H9 (cell line): Measurements from ENCODE around the gene IZUMO4. TPM values are rescaled to one million over a fixed set of nuclear protein-coding genes. Genes with fewer than 3 reads are reported as not detected.

Experiments
- DNase-seq: peaks from one replicate; pipeline ENCODE4 v3.0.0-alpha.2; 2017
- H2AFZ ChIP-seq: one replicate; pipeline ENCODE4 v1.6.1; 2013; ENCODE audit warnings: mild to moderate bottlenecking, low read length, control low read depth, moderate library complexity
- H2AK5ac ChIP-seq: 2 replicates; pipeline ENCODE4 v1.6.1; 2013; ENCODE audit warnings: low read length, control low read depth, mixed read lengths; ENCODE audit not compliant: insufficient read length
- H2BK120ac ChIP-seq: one replicate; pipeline ENCODE4 v1.6.1; 2013; ENCODE audit warnings: low read depth, mild to moderate bottlenecking, low read length, control low read depth, inconsistent platforms; ENCODE audit not compliant: poor library complexity, severe bottlenecking
- H2BK12ac ChIP-seq: 2 replicates; pipeline ENCODE4 v1.6.1; 2013; ENCODE audit warnings: low read length, control low read depth, mixed read lengths, low read depth; ENCODE audit not compliant: insufficient read length
- H2BK15ac ChIP-seq: 2 replicates; pipeline ENCODE4 v1.6.1; 2013; ENCODE audit warnings: low read depth, low read length, control low read depth
- H2BK20ac ChIP-seq: one replicate; pipeline ENCODE4 v1.6.1; 2013; ENCODE audit warnings: low read depth, mild to moderate bottlenecking, low read length, control low read depth, inconsistent platforms; ENCODE audit not compliant: poor library complexity, severe bottlenecking
- H2BK5ac ChIP-seq: 2 replicates; pipeline ENCODE4 v1.6.1; 2013; ENCODE audit warnings: low read length, control low read depth, mixed read lengths; ENCODE audit not compliant: insufficient read length
- H3K14ac ChIP-seq: 2 replicates; pipeline ENCODE4 v1.6.1; 2013; ENCODE audit warnings: low read length, control low read depth; ENCODE audit not compliant: insufficient read depth
- H3K18ac ChIP-seq: 2 replicates; pipeline ENCODE4 v1.6.1; 2013; ENCODE audit warnings: low read depth, mild to moderate bottlenecking, mixed read lengths, low read length, control low read depth; ENCODE audit not compliant: insufficient read length
- H3K23ac ChIP-seq: 2 replicates; pipeline ENCODE4 v1.6.1; 2013; ENCODE audit warnings: low read length, control low read depth, mixed read lengths, low read depth; ENCODE audit not compliant: insufficient read length
- H3K23me2 ChIP-seq: 2 replicates; pipeline ENCODE4 v1.6.1; 2013; ENCODE audit warnings: low read depth, mild to moderate bottlenecking, mixed read lengths, low read length, control low read depth; ENCODE audit not compliant: insufficient read length, poor library complexity, severe bottlenecking
- H3K27ac ChIP-seq: 2 replicates; pipeline ENCODE4 v1.5.1; 2013; ENCODE audit warnings: low read length, control low read depth, mixed read lengths, low read depth; ENCODE audit not compliant: insufficient read length
- H3K27me3 ChIP-seq: 2 replicates; pipeline ENCODE4 v1.6.1; 2013; ENCODE audit warnings: low read length, control low read depth, inconsistent platforms; ENCODE audit not compliant: insufficient read depth
- H3K4ac ChIP-seq: 2 replicates; pipeline ENCODE4 v1.6.1; 2013; ENCODE audit warnings: low read depth, mild to moderate bottlenecking, control low read depth, inconsistent platforms, low read length, moderate library complexity
- H3K4me1 ChIP-seq: 2 replicates; pipeline ENCODE4 v1.6.1; 2013; ENCODE audit warnings: low read length, control low read depth, inconsistent platforms; ENCODE audit not compliant: insufficient read depth
- H3K4me2 ChIP-seq: 2 replicates; pipeline ENCODE4 v1.6.1; 2013; ENCODE audit warnings: low read length, control low read depth, mixed read lengths; ENCODE audit not compliant: insufficient read length, insufficient read depth
- H3K56ac ChIP-seq: 2 replicates; pipeline ENCODE4 v1.6.1; 2013; ENCODE audit warnings: low read depth, mild to moderate bottlenecking, mixed read lengths, low read length, control low read depth; ENCODE audit not compliant: insufficient read length
- H3K79me1 ChIP-seq: 2 replicates; pipeline ENCODE4 v1.6.1; 2013; ENCODE audit warnings: low read depth, mild to moderate bottlenecking, moderate library complexity, low read length, control low read depth, inconsistent platforms; ENCODE audit not compliant: insufficient read depth, poor library complexity, severe bottlenecking
- H3K79me2 ChIP-seq: 2 replicates; pipeline ENCODE4 v1.6.1; 2013; ENCODE audit warnings: low read length, control low read depth, inconsistent platforms; ENCODE audit not compliant: insufficient read depth
- H3K9ac ChIP-seq: 2 replicates; pipeline ENCODE4 v1.6.1; 2013; ENCODE audit warnings: low read length, control low read depth, mixed read lengths; ENCODE audit not compliant: insufficient read length; ENCODE audit errors: extremely low read depth
- H3K9me3 ChIP-seq: one replicate; pipeline ENCODE4 v1.6.1; 2013; ENCODE audit warnings: low read depth, low read length, inconsistent platforms; ENCODE audit not compliant: control insufficient read depth
- H3T11ph ChIP-seq: one replicate; pipeline ENCODE4 v1.6.1; 2013; ENCODE audit warnings: mild to moderate bottlenecking, low read length, control low read depth, inconsistent platforms
- H4K20me1 ChIP-seq: one replicate; pipeline ENCODE4 v1.6.1; 2013; ENCODE audit not compliant: control insufficient read depth, insufficient read length, insufficient read depth
- H4K5ac ChIP-seq: 2 replicates; pipeline ENCODE4 v1.6.1; 2013; ENCODE audit warnings: low read depth, mild to moderate bottlenecking, mixed read lengths, low read length, control low read depth; ENCODE audit not compliant: insufficient read length
- H4K8ac ChIP-seq: replicated peaks from 2 replicates; pipeline ENCODE4 v1.6.1; 2013; ENCODE audit warnings: low read length, control low read depth, mixed read lengths, low read depth; ENCODE audit not compliant: insufficient read length
- H4K91ac ChIP-seq: 2 replicates; pipeline ENCODE4 v1.6.1; 2013; ENCODE audit warnings: low read depth, mild to moderate bottlenecking, moderate library complexity, mixed read lengths, low read length, control low read depth; ENCODE audit not compliant: insufficient read length
- H3K27ac Mint-ChIP-seq, 3 experiments: 2 replicates in 2 of 3; 3 replicates in 1 of 3; pipeline ENCODE4 v1.8.0; 2020 to 2021; ENCODE audit warnings: mixed read lengths in 3 of 3, mild to moderate bottlenecking in 1 of 3, moderate library complexity in 1 of 3
- H3K27me3 Mint-ChIP-seq: 2 replicates; pipeline ENCODE4 v1.8.0; 2021; ENCODE audit warnings: low read depth, mild to moderate bottlenecking, moderate library complexity, mixed read lengths
- H3K36me3 Mint-ChIP-seq, 3 experiments: 2 replicates in 2 of 3; 3 replicates in 1 of 3; pipeline ENCODE4 v1.8.0; 2020 to 2021; ENCODE audit warnings: low read depth in 3 of 3, mixed read lengths in 3 of 3; ENCODE audit not compliant: insufficient read depth in 1 of 3
- H3K4me1 Mint-ChIP-seq, 2 experiments: 2 replicates each; pipeline ENCODE4 v1.8.0; 2020; ENCODE audit warnings: mixed read lengths in 2 of 2
- H3K4me3 Mint-ChIP-seq, 2 experiments: 2 replicates in 1 of 2; 3 replicates in 1 of 2; pipeline ENCODE4 v1.8.0; 2020 to 2021; ENCODE audit warnings: mild to moderate bottlenecking in 2 of 2, mixed read lengths in 2 of 2, moderate library complexity in 1 of 2
- H3K9me3 Mint-ChIP-seq, 2 experiments: 2 replicates in 1 of 2; 3 replicates in 1 of 2; pipeline ENCODE4 v1.8.0; 2020; ENCODE audit warnings: mild to moderate bottlenecking in 2 of 2, mixed read lengths in 2 of 2, moderate library complexity in 1 of 2
- CTCF ChIP-seq: fragments of 200-600 bp; sonication (generic); conservative IDR thresholded peaks from 3 replicates; pipeline ENCODE4 v1.8.0; 2021; ENCODE audit warnings: antibody characterized with exemption, mild to moderate bottlenecking
- WGBS: extraction: QIAGEN DNeasy Blood & Tissue Kit; methylation state at CpG from one replicate; pipeline ENCODE4 v1.1.7; 2013; ENCODE audit warnings: missing lambda C conversion rate, low lambda C conversion rate, mixed read lengths; ENCODE audit not compliant: insufficient read length; ENCODE audit errors: extremely low coverage; 5-methylcytosine and 5-hydroxymethylcytosine counted together
- total RNA-seq: library from RNA; stranded (reverse); gene quantifications from 2 replicates; pipeline ENCODE4 v1.2.1, GENCODE V29; 2021

Gene IZUMO4
- total RNA-seq, 1 experiment from 2014 or later = 2.1 TPM

- no peak for DNase-seq
- no peaks in the 10 kb centered on the region for H3K79me1 ChIP-seq
- H3K23me2 ChIP-seq = no peaks in the 10 kb centered on the region
- WGBS = no CpG with 5 or more reads among the region's 25 CpGs
- no peak overlapping the region for H4K8ac ChIP-seq
- no peak overlapping the region for H2BK20ac ChIP-seq
- H3K14ac ChIP-seq = no peak overlapping the region
- H4K5ac ChIP-seq = no peak overlapping the region
- no peaks in the 10 kb centered on the region for H3K79me2 ChIP-seq
- H3K27me3 ChIP-seq = no peaks in the 10 kb centered on the region
- TF ChIP-seq CTCF = no peak
- no peak overlapping the region for H2BK5ac ChIP-seq
- no peak overlapping the region for H3K4me2 ChIP-seq
- no peaks in the 10 kb centered on the region; the same call in 1 of the 2 replicates for H3K27me3 Mint-ChIP-seq
- no peak overlapping the region for H3K56ac ChIP-seq
- H3K4ac ChIP-seq = no peak overlapping the region
- H3K4me3 Mint-ChIP-seq = no peak overlapping the region; a peak in 1 of 5 replicates
- no peaks in the 10 kb centered on the region for H3K4me1 ChIP-seq
- no peaks in the 10 kb centered on the region for H3K9me3 Mint-ChIP-seq
- no peak overlapping the region for H2AFZ ChIP-seq
- H2BK15ac ChIP-seq = no peak overlapping the region
- no peaks in the 10 kb centered on the region for H3K4me1 Mint-ChIP-seq
- H3K23ac ChIP-seq = no peak overlapping the region
- no peaks in the 10 kb centered on the region for H3K9me3 ChIP-seq
- no peak overlapping the region for H3K18ac ChIP-seq
- H4K20me1 ChIP-seq = no peaks in the 10 kb centered on the region
- no peak overlapping the region for H3K27ac ChIP-seq
- no peak overlapping the region for H3K9ac ChIP-seq
- H2BK12ac ChIP-seq = no peak overlapping the region
- H4K91ac ChIP-seq = no peak overlapping the region
- peaks cover 51 to 84% (median 81%) of the 10 kb centered on the region in 3 experiments for H3K36me3 Mint-ChIP-seq
- no peak overlapping the region for H3T11ph ChIP-seq
- no peak overlapping the region for H2AK5ac ChIP-seq
- no peak overlapping the region for H3K27ac Mint-ChIP-seq
- no peak overlapping the region for H2BK120ac ChIP-seq
These were observed 19.8 kb downstream of the IZUMO4 start for GRCh38 chr19:2116507-2116906.
